GM21423 (cell line): ENCODE results near the gene TMEM176A.
"Not testable (repeated sequence)": the region's sequence is repeated elsewhere in the genome, so short reads cannot be mapped to it uniquely, and the experiment has no call there.

Experiments
- ATAC-seq: cut with Tn5 transposase; IDR thresholded peaks from one replicate; pipeline ENCODE4 v1.9.1; 2021; ENCODE audit warnings: mild to moderate bottlenecking, moderate library complexity; ENCODE audit not compliant: unreplicated experiment

The TMEM176A gene

GRCh38 chr7:150800581-150801241, at the start of gene TMEM176A:
TSS of gene TMEM176A (plus strand) at chr7:150800769. CDS start at chr7:150801551, 782 bp downstream.
- no peak for ATAC-seq

GRCh38 chr7:150751702-150752101, 48.9 kb upstream of the TMEM176A start:
- no peak for ATAC-seq

GRCh38 chr7:150753239-150753638, 47.3 kb upstream of the TMEM176A start:
- ATAC-seq, result no peak

- no peak for ATAC-seq
These were observed 46.6 kb upstream of the TMEM176A start for GRCh38 chr7:150753826-150754603.

- ATAC-seq, result no peak
These were observed 45.6 kb upstream of the TMEM176A start for GRCh38 chr7:150754951-150755350.

- peak; percentile 75 for ATAC-seq
These were observed 45.0 kb upstream of the TMEM176A start for GRCh38 chr7:150755473-150756099.

- no peak for ATAC-seq
These were observed 44.4 kb upstream of the TMEM176A start for GRCh38 chr7:150756166-150756565.

GRCh38 chr7:150756858-150757257, 43.7 kb upstream of the TMEM176A start:
- ATAC-seq, result no peak

- no peak for ATAC-seq
These were observed 41.1 kb upstream of the TMEM176A start for GRCh38 chr7:150759479-150759878.

GRCh38 chr7:150766334-150766709, 34.2 kb upstream of the TMEM176A start:
- ATAC-seq, result no peak

- ATAC-seq, result no peak
These were observed 30.8 kb upstream of the TMEM176A start for GRCh38 chr7:150769768-150770167.

GRCh38 chr7:150774131-150774530, 26.4 kb upstream of the TMEM176A start:
- ATAC-seq, result not testable (repeated sequence)

GRCh38 chr7:150778014-150778737, 22.4 kb upstream of the TMEM176A start:
- ATAC-seq, result no peak

GRCh38 chr7:150778738-150779301, 21.7 kb upstream of the TMEM176A start:
- ATAC-seq, result no peak

GRCh38 chr7:150780292-150780691, 20.3 kb upstream of the TMEM176A start:
- no peak for ATAC-seq

GRCh38 chr7:150781103-150781502, 19.5 kb upstream of the TMEM176A start:
- ATAC-seq, result no peak

GRCh38 chr7:150781961-150782360, 18.6 kb upstream of the TMEM176A start:
- no peak for ATAC-seq

- no peak for ATAC-seq
These were observed 16.3 kb upstream of the TMEM176A start for GRCh38 chr7:150784120-150784736.

GRCh38 chr7:150784954-150785353, 15.6 kb upstream of the TMEM176A start:
- no peak for ATAC-seq
